Smooth muscle cell (in vitro differentiated cells): Measurements from ENCODE around the gene PSMG4. TPM values are rescaled to one million over a fixed set of nuclear protein-coding genes. Genes with fewer than 3 reads are reported as not detected.

Experiments used
- DNase-seq: peaks from one replicate; lab custom pipeline; 2025; ENCODE audit not compliant: unreplicated experiment; lab: John Stamatoyannopoulos, UW
- H2AFZ ChIP-seq: fragments of 200-600 bp; sonication (generic); 2 replicates; pipeline ENCODE4 v1.6.0; 2016; ENCODE audit warnings: antibody characterized with exemption, low read depth, mild to moderate bottlenecking
- H3F3A ChIP-seq: fragments of 200-600 bp; sonication (generic); 2 replicates; pipeline ENCODE4 v1.6.0; 2017; ENCODE audit warnings: antibody characterized with exemption, low read depth
- H3K27ac ChIP-seq: fragments of 200-600 bp; sonication (generic); 2 replicates; pipeline ENCODE4 v1.5.1; 2016; ENCODE audit warnings: low read depth, mild to moderate bottlenecking
- H3K27me3 ChIP-seq: fragments of 200-600 bp; sonication (generic); 2 replicates; pipeline ENCODE4 v1.6.1; 2016; ENCODE audit warnings: low read depth, mild to moderate bottlenecking
- H3K36me3 ChIP-seq: fragments of 200-600 bp; sonication (generic); 2 replicates; pipeline ENCODE4 v1.5.1; 2016; ENCODE audit warnings: low read depth
- H3K4me1 ChIP-seq: fragments of 200-600 bp; sonication (generic); 2 replicates; pipeline ENCODE4 v1.5.1; 2016; ENCODE audit warnings: low read depth
- H3K4me2 ChIP-seq: fragments of 200-600 bp; sonication (generic); 2 replicates; pipeline ENCODE4 v1.6.0; 2016; ENCODE audit warnings: mild to moderate bottlenecking
- H3K4me3 ChIP-seq: fragments of 200-600 bp; sonication (generic); 2 replicates; pipeline ENCODE4 v1.5.1; 2016; ENCODE audit warnings: mild to moderate bottlenecking
- H3K79me2 ChIP-seq: fragments of 200-600 bp; sonication (generic); 2 replicates; pipeline ENCODE4 v1.6.0; 2016; ENCODE audit warnings: low read depth, mild to moderate bottlenecking
- H3K9ac ChIP-seq: fragments of 200-600 bp; sonication (generic); 2 replicates; pipeline ENCODE4 v1.6.0; 2016; ENCODE audit warnings: low read depth
- H3K9me3 ChIP-seq: fragments of 200-600 bp; sonication (generic); replicated peaks from 2 replicates; pipeline ENCODE4 v1.5.1; 2016; ENCODE audit warnings: low read depth
- H4K20me1 ChIP-seq: fragments of 200-600 bp; sonication (generic); 2 replicates; pipeline ENCODE4 v1.6.0; 2016; ENCODE audit warnings: low read depth
- CTCF ChIP-seq: fragments of 200-600 bp; sonication (generic); IDR thresholded peaks from 2 replicates; pipeline ENCODE4 v1.5.1; 2017; ENCODE audit warnings: borderline replicate concordance, mild to moderate bottlenecking, antibody characterized with exemption; ENCODE audit not compliant: insufficient read depth, poor library complexity, severe bottlenecking
- WGBS: methylation state at CpG from one replicate; pipeline ENCODE4 v1.1.7; 2016; ENCODE audit warnings: low lambda C conversion rate; 5-methylcytosine and 5-hydroxymethylcytosine counted together
- polyA plus RNA-seq: library from polyadenylated mRNA; unstranded; fragments of >200 nt; fragmentation: Nextera tagmentation; extraction: Ambion mirVana; gene quantifications from 2 replicates; pipeline ENCODE4 v1.2.1, GENCODE V29; 2016
- total RNA-seq: library from RNA; depleted of rRNA; stranded (reverse); fragments of >200 nt; gene quantifications from 2 replicates; pipeline ENCODE4 v1.2.3, GENCODE V29; 2014

The PSMG4 gene
- total and polyA plus RNA-seq, 2 experiments from 2014 or later, result 10.9 to 12.5 TPM

- H3K27ac ChIP-seq, result no peak overlapping the region
- H3K4me3 ChIP-seq, result no peak overlapping the region
- peaks cover 17% of the 10 kb centered on the region for H3K4me1 ChIP-seq
- no peak for TF ChIP-seq CTCF
- H3K4me2 ChIP-seq, result peak overlapping the region; percentile 69
- H3K36me3 ChIP-seq, result no peaks in the 10 kb centered on the region
- no peaks in the 10 kb centered on the region for H3K27me3 ChIP-seq
- H4K20me1 ChIP-seq, result peaks cover 22% of the 10 kb centered on the region
- H3K79me2 ChIP-seq, result no peaks in the 10 kb centered on the region
- H3K9me3 ChIP-seq, result no peaks in the 10 kb centered on the region
- H3K9ac ChIP-seq, result no peak overlapping the region
- no peak for DNase-seq
- H2AFZ ChIP-seq, result no peak overlapping the region
- WGBS, result 87% methylated on average over 14 of the region's 14 CpGs
- H3F3A ChIP-seq, result peaks cover 8% of the 10 kb centered on the region
Measured at GRCh38 chr6:3280866-3281465, 22.2 kb downstream of the PSMG4 start.

GRCh38 chr6:3281631-3282475 is 23.1 kb downstream of the PSMG4 start:
- WGBS, result 47% methylated on average over 13 of the region's 13 CpGs
- Histone ChIP-seq H3K4me1 (peaks cover 17% of the 10 kb centered on the region), H3F3A (peaks cover 8% of the 10 kb centered on the region), H4K20me1 (peaks cover 17% of the 10 kb centered on the region), H3K9ac (no peak overlapping the region), H3K79me2 (no peaks in the 10 kb centered on the region), H3K27ac (peak overlapping the region; percentile 8), H3K4me2 (peak overlapping the region; percentile 69), H2AFZ (no peak overlapping the region), H3K27me3 (no peaks in the 10 kb centered on the region), H3K4me3 (no peak overlapping the region), H3K9me3 (no peaks in the 10 kb centered on the region), H3K36me3 (no peaks in the 10 kb centered on the region)
- DNase-seq, result no peak
- TF ChIP-seq CTCF, result no peak

- Histone ChIP-seq H3K9ac (no peak overlapping the region), H2AFZ (no peak overlapping the region), H3K36me3 (no peaks in the 10 kb centered on the region), H3K4me3 (no peak overlapping the region), H3K27me3 (no peaks in the 10 kb centered on the region), H3K4me2 (no peak overlapping the region), H3K9me3 (no peaks in the 10 kb centered on the region), H3F3A (peaks cover 8% of the 10 kb centered on the region), H3K27ac (no peak overlapping the region), H3K79me2 (no peaks in the 10 kb centered on the region), H3K4me1 (peaks cover 17% of the 10 kb centered on the region), H4K20me1 (peaks cover 17% of the 10 kb centered on the region)
- WGBS, result 97% methylated on average over 20 of the region's 20 CpGs
- no peak for DNase-seq
- no peak for TF ChIP-seq CTCF
Measured at GRCh38 chr6:3282476-3283236, 23.9 kb downstream of the PSMG4 start.
